Heart left ventricle (tissue), 13 donors: Measurements from ENCODE around the gene ADA.
A peak's percentile ranks its signal among the peaks of the same experiment; 100 is the strongest.

Experiments used
- POLR2A ChIP-seq, 2 donors: fragments of 450-650 bp; IDR thresholded peaks; one replicate each; pipeline ENCODE4 v1.6.1; 2017; ENCODE audit warnings: antibody characterized with exemption in 2 of 2, mild to moderate bottlenecking in 2 of 2, moderate library complexity in 2 of 2
- TF ChIP-seq, protein P1 (sequence below), 12 donors: fragments of 200-600 bp; sonication (generic) in 4 of 12; IDR thresholded peaks; one replicate each; pipeline versions ENCODE4 v1.5.0 to v1.8.0; 2018 to 2022; ENCODE audit warnings: antibody characterized with exemption in 12 of 12, mild to moderate bottlenecking in 5 of 12
- donor health status: ischemic (EF 13 %, LVEDD 7.1; RV severe dilation, severe dysfunction).
- donor health status: DM: no; HTN: yes; CAD: no.
- donor health status: DM: no; HTN: no; CAD: no.
- donor health status: ischemic (EF 25% LVEDD 6.9; RV normal size, moderate dysfunction).
- donor health status: ischemic (EF 25% LVEDD 5.7; RV mildly dilated, moderate dysfunction).
- donor health status: ischemic (EF 35%, LVEDD 5.7; RV mildly dilated, moderate dysfunction).
- donor health status: nonischemic (EF 11% LVEDD 7.7; RV severe dilation, severe dysfunction).
- donor health status: DM: yes; HTN: yes; CAD: no.
- donor health status: PGD.
- donor health status: ischemic (EF 29% LVEDD 5.4; RV normal size, mild dysfunction).
- donor health status: nonischemic (EF 23%, LVEDD 6.1; RV moderate dilation, normal function).

- TF ChIP-seq, protein P1, sequence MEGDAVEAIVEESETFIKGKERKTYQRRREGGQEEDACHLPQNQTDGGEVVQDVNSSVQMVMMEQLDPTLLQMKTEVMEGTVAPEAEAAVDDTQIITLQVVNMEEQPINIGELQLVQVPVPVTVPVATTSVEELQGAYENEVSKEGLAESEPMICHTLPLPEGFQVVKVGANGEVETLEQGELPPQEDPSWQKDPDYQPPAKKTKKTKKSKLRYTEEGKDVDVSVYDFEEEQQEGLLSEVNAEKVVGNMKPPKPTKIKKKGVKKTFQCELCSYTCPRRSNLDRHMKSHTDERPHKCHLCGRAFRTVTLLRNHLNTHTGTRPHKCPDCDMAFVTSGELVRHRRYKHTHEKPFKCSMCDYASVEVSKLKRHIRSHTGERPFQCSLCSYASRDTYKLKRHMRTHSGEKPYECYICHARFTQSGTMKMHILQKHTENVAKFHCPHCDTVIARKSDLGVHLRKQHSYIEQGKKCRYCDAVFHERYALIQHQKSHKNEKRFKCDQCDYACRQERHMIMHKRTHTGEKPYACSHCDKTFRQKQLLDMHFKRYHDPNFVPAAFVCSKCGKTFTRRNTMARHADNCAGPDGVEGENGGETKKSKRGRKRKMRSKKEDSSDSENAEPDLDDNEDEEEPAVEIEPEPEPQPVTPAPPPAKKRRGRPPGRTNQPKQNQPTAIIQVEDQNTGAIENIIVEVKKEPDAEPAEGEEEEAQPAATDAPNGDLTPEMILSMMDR (IDR thresholded peaks at IDR 0.05) = peak in 2 of 12 donors; percentile 6
- TF ChIP-seq POLR2A (IDR thresholded peaks at IDR 0.05) = peak in 1 of 2 donors; percentile 67
Measured at GRCh38 chr20:44651684-44652423, at the start of gene ADA.
